HG03175 (cell line): ENCODE data around the gene LOC101059915.
"Not testable (repeated sequence)": the region's sequence is repeated elsewhere in the genome, so short reads cannot be mapped to it uniquely, and the experiment has no call there.

Experiments
- ATAC-seq: cut with Tn5 transposase; IDR thresholded peaks from one replicate; pipeline ENCODE4 v1.9.1; 2021; ENCODE audit warnings: mild to moderate bottlenecking, moderate library complexity; ENCODE audit not compliant: unreplicated experiment

Gene LOC101059915

DNA sequence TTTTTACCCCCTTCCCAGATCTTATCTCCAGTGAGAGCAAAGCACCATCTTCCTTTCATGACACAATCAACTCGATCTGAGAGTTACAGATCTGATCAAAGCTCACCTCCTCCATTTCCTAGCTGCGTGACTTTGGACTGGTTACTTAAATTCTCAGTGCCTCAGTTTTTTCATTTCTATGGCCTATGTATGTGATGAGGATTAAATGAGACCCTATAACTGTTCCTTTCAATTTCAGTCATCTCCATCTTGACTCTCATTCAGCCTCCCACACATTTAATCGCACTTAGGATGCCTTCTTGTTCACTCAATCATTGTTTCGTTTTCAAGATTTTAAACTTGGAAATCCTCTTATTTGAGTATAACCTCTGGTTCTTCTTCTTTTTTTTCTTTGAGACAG lies 28.9 kb upstream of the LOC101059915 start:
- ATAC-seq = no peak

DNA sequence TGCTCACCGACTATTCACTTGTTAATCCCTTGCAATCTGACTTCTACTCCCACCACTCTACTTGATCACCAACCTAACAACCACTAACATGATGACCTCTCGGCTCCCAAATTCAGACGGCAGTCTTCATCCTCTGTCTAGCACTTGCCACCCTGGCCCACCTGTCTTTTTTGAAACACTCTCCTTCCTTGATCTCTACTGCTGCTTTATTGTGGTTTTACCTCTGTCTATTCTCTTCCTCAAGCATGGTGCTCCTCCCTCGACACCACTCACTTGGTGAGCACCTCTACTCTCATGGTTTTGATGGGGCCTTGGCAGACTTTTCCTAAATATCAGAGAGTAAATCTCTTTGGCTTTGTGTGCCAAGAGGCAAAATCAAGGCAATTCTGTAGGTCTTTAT lies 27.3 kb upstream of the LOC101059915 start:
- no peak for ATAC-seq

DNA sequence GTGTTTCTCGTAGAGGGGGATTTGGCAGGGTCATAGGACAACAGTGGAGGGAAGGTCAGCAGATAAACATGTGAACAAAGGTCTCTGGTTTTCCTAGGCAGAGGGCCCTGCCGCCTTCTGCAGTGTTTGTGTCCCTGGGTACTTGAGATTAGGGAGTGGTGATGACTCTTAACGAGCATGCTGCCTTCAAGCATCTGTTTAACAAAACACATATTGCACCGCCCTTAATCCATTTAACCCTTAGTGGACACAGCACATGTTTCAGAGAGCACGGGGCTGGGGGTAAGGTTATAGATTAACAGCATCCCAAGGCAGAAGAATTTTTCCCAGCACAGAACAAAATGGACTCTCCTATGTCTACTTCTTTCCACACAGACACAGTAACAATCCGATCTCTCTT lies 22.9 kb upstream of the LOC101059915 start:
- ATAC-seq = not testable (repeated sequence)

DNA sequence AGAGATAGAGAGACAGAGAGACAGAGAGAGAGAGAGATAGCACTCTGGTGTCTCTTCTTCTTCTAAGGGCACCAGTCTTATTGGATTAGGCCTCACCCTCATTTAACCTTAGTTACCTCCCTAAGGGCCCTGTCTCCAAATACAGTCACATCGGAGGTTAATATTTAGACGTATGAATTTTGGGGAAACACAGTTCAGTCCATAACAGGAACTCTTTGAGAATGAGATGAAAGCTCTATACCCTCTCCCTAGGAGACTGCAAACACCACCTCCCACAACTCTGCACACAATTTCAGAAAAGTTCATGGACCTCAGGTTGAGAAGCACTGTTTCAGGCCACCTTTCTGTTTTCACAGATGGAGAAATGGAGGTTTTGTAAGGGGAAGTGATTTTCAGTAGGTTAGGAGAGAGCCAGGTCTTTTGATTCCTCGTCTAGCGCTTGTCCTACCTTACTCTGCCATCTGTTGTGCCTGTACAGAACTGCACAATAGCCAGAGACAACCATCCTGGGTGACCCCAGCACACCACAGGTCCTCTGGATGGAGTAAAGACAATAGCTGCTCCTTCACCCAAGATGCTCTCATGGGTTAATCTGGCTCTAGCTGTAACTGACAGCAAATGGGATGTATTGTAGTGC lies 16.9 kb upstream of the LOC101059915 start:
- peak; percentile 81 for ATAC-seq

DNA sequence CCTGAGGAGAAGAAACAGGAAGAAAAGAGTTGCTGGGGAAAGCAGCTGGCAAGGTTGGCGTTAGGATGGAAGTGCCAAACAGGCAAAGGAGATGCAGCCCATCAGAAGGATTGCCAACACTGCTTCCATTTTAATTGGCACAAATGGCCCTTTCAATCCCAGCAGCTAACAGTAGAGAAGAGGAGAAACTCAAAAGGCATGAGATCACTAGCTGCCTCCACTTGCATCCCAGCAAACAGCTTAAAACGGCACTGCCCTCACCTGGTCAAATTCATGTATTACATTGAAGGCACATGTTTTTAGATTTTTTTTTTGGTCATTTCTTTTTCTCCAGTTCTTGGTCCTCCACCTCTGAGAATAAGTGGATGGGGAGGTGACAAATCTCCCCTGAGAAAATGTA lies 14.9 kb upstream of the LOC101059915 start:
- no peak for ATAC-seq

DNA sequence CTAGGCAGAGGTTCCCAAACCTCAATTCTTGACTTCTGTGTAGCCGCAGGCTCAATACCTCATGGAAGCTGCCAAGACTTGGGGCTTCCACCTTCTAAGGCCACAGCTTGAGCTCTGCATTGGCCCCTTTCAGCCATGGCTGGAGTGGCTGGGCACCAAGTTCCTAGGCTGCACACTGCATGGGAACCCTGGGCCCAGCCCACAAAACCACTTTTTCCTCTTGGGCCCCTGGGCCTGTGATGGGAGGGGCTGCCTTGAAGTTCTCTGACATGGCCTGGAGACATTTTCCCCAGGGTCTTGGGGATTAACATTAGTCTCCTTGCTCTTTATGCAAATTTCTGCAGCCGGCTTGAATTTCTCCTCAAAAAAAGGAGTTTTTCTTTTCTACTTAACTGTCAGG lies 14.0 kb upstream of the LOC101059915 start:
- no peak for ATAC-seq

DNA sequence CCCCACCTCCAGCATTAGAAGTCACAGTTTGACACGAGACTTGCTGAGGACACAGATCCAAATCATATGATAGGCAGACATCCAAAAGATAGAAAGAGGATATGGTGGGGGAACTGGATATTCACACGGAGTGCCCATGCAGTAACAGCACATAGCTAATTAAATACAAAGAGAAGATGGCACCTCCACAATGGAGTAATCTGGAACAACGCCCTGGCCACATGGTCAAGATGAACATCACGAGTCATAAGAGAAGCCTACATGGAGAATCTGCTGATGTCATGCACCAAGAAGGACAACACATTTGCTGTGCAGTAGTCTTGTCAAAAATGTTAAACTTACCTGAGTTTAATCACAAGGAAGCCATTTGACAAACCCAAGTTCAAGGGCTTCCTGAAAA lies 10.1 kb upstream of the LOC101059915 start:
- ATAC-seq = no peak

DNA sequence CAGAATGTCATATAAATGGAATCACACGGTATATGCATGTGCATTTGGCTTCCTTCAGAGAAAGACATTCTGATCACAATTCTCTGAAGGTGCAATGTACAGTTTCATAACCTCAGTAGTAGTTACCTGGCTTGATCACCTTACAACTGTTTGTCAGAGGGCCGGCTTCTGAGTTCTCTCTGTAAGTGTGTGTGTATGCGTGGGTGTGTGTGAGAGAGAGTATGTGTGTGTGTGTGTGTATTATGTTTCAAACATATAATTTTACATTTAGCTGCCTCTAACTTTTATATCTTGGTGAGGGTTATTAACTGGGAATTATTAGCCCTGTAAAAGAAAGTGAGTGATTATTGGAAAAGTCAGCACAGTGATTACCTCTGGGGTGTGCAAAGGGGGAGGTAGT lies 8.0 kb upstream of the LOC101059915 start:
- ATAC-seq = no peak

DNA sequence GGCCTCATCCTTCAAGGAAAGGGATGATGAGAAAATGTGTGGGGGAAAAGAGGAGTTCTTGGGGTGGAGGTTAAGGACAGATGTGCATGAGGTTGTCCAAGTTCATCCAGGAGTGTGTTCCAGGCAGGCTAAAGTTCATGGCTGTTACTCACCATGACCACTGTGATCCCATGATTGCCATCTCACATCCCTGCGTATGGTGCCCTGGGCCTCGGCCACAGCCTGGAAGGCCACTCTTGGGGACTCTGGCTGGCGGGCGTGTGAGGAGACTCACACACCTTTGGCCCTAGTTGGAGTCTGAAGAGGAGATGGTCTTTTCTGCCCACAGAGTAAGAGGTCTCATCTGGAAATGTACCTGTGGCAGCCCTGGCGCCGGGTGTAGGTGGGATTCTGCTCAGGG lies 7.4 kb upstream of the LOC101059915 start:
- ATAC-seq = no peak

DNA sequence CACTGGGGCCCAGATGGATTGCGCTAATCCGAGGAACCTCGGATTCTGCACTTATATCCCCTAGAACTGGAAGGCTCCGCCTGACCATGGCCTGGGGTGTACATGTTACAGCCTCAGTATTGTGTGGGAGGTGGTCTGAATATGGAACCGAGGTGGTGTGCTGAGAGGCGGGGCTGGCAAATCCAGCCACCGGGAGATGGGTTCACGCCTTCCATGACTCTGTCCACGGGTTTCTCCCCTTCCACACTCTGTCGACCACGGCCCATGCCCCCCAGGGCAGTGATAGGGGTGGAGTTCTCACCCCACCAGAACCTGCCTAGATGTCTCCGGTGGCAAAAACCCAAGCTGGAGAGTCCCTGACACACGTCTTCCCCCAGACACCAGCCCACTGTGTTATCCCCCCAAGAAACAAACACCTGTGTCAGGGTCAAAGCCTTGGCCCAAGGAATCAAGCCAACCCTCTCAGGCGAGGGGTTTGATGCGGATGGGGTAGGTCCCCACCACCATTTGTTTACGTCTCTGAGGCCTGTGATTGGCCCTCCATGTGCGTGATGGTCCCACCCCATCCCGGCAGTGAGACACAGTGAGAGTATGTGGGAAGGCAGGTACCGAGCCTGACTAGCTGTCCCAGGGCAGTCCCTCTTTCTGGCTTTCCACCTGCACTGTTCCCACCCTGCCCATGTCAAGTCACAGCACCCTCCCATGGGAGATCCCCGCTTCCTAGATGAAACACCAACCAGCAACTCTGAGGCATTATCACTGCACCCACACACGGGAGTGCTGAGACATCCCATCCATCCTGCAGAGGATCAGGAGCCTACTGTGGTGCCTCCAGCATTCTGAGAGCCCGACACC lies 6.6 kb upstream of the LOC101059915 start:
- no peak for ATAC-seq

DNA sequence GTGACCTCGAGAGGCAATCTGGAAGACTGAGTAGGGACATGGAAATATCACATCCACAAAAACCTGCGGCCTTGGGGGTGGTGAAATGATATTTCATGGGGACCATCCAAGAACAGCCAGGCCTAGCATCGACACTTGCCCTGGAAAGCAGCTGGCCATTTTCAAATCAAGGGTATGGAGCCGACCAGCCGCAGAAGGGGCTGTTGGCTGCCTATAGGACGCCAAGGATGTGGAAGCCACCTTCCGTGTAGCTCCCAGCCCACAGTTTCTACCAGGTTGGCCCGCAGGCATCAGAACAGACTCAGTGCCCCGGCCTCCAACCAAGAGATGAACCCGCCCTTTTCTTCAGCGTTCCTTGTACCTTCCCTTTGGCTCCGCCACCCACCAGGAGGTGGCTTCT lies 5.4 kb upstream of the LOC101059915 start:
- no peak for ATAC-seq

DNA sequence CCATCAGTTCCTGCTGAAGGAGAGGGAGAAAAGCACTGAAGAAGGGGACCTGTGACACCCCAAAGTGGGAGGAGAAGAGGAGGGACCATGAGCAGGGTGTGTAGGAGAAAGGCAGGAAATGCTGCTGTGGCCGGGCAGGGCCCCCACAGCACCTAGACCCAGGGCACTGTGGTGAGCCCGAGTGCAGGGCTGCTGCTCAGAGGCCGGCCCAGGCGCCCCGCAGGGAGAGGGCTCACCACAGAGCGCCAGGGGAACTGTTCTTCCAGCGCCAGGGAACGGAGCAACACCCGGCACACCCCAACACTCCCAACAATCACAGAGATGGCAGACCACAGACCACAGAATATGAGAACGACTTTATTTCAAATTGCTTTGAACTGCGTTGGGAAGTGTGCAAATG lies 4.7 kb upstream of the LOC101059915 start:
- ATAC-seq = not testable (repeated sequence)

DNA sequence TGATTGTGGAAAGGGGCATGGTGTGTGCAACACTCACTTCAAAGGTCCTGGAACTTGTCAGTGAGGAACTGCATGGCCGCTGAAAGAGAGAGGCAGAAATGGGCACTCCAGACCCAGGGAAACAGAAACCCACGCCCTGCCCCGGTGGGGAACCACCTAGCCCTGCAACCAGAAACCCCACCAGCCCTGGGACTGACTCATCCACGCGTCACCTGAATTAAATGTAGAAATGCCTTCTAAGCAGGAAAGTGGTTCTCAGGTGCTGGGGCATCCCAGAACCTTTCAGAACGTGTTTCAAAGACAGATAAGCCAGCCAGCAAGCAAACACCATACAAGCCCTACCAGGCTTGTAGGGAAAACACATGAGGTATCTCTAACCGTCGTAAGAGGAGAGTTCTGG lies 4.1 kb upstream of the LOC101059915 start:
- ATAC-seq = not testable (repeated sequence)

DNA sequence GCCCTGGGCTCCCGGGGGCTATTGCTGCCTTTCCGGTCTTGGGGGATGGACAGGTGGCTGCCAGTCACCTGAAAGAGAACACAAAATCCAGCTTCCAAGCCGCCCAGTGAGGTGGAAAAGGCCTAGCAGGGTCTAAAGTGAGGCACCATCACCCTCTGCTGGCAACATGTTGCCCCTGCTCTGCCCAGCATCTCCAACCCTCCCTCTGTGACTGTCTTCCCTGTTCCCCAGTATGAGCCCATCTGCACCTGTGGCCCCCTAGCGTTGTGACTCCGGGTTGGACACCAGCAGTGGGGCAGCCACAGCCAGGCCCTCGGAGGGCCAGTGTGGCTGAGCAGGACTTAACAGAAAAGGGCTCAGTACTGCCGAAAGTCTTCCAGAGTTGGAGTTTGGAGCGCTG lies 3.1 kb upstream of the LOC101059915 start:
- peak; percentile 63 for ATAC-seq

DNA sequence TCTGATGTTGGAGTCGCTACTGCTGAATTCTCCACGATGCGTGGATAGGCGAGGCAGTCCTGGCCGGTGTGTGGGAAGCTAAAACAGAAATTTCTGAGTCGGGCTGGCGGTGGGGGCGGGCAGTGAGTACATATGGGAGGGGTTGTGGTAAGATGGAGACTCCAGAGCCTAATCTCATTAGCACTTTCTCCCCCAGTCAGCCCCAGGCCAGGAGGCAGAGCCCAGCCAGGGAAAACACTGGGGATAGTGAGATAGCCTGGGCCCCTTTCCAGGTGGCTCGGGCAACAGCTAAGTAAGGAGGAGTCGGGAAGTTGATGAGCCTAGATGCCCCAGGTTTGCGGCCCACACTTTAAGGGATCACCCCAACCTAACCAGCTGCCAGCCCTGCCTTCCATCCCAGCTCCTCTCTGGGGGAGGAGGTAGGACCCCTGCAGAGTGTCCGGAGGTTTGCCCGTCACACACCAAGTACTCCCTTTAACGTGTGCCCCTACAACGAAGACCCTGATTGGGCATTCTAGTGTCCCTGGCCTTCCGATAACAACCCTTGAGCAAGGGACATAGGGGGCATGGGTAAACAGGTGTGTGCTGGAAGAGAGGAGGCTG lies 2.4 kb upstream of the LOC101059915 start:
- no peak for ATAC-seq

DNA sequence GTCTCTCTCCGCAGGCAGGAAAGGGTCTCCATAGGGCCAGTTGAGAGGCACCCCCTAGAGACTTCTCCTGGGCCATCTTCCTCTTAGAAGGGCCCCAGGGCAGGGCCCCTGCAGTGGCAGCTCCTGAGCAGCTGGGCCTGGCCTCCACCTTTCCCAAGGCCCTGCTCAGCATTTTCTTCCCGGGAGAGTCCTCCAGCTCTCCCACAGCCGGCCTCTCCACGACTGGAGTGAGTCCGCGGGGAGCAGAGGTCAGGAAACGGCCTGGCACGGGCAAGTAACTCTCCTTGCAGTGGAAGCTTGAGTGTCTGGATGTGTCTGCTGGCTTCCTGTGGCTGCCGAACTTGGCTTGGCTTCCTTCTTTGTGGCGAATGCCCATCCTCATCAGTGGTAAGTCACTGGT lies 1.6 kb upstream of the LOC101059915 start:
- no peak for ATAC-seq

DNA sequence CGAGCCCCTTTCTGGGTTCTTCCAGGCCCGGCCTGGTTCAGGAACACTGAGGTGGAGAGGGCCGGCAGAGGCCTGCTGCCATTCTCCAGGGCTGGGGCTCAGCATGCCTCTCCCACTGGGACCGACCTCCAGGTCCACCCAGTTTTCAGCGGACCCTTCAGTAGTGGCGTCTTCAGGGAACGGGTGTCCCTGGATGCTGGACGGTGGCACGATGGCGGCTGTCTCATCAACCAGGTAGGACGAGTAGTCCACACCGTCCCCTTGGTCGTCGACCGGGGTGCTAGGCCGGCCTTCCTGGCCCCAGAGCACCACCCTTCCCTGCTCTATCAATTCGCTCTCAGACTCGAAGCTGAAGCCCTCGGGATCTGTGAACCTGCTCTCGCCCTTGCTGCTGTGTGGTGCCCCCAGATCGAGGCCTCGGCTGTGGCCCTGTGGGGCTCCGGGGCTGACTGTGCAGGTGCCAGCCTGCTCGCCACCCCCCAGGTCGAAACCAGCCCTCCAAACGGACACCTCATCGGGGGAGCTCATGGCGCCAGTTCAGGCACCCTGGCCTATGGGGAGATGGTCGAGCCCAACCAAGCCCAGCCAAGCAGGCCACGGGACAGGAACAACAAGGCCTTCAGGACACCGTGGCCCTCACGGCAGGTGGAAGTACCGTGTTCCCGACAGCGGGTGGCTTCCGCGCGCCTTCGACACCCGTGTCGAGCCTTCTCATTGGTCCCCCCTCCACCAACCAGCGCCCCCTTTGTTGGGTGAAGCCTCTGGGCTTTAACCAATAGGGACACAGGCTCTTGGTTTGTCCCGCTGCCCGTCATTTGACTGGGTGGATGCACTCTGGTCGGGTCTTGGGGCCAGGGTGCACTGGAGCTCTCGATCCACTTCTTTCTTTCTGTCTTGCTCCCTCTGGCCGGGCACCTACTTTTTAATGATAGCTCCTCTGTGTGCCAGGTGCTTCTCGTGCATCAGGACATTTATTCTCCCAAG lies 814 bp upstream of the LOC101059915 start:
- no peak for ATAC-seq

DNA sequence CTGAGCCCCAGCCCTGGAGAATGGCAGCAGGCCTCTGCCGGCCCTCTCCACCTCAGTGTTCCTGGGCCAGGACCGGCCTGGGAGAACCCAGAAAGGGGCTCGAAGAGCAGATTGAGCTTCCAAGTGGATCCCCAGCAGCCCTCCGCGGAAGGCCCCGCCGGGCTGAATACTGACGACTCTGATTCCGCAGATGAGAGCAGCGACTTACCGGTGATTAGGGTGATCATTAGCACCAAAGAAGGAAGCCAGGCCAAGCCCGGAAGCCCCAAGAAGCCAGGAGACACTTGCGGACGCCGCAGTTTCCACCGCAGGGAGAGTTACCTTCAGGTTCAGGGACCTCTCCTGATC lies 876 bp downstream of the LOC101059915 start:
- ATAC-seq = no peak

DNA sequence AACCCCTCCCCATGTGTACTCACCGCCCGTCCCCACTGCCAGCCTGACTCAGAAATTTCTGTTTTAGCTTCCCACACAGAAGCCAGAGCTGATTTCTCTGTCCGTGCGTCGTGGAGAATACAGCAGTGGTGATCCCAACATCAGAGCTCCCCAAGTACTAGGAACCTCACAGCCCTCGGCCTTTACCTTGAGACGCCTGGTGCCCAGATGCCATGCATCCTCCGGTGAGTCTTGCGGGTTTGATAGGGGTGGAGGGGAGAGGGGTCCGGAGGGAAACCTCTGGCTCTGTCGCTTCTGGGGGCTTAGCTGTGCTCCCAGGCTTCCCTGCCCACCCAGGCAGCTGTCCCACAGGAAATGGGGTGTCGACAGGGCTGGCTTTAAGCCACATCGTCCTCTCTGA lies 2.1 kb downstream of the LOC101059915 start:
- no peak for ATAC-seq

DNA sequence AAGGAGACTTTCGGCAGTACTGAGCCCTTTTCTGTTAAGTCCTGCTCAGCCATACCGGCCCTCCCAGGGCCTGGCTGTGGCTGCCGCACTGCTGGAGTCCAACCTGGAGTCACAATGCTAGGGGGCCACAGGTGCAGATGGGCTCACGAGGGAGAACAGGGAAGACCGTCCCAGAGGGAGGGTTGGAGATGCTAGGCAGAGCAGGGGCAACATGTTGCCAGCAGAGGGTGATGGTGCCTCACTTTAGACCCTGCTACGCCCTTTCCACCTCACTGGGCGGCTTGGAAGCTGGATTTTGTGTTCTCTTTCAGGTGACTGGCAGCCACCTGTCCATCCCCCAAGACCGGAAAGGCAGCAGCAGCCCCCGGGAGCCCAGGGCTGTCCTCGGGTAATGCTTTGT lies 2.6 kb downstream of the LOC101059915 start:
- ATAC-seq = peak; percentile 57
